SKM-1 treated with dmso at 0.1 percent for 144 hours (cell line): ENCODE results near the gene TEX38.
"Not testable (repeated sequence)": the region's sequence is repeated elsewhere in the genome, so short reads cannot be mapped to it uniquely, and the experiment has no call there.

ENCODE experiments used
- DNase-seq: peaks from one replicate; lab custom pipeline; 2025; ENCODE audit not compliant: unreplicated experiment; lab: John Stamatoyannopoulos, UW

TEX38 gene

DNA sequence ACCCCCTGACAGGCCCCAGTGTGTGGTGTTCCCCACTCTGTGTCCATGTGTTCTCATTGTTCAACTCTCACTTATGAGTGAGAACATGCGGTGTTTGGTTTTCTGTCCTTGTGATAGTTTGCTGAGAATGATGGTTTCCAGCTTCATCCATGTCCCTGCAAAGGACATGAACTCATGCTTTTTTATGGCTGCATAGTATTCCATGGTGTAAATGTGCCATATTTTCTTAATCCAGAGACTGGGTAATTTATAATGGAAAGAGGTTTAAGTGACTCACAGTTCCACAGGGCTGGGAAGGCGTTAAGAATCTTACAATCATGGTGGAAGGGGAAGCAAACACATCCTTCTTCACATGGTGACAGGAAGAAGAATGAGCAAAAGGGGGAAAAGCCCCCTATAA is 17.0 kb upstream of the TEX38 start:
- DNase-seq, result not testable (repeated sequence)

DNA sequence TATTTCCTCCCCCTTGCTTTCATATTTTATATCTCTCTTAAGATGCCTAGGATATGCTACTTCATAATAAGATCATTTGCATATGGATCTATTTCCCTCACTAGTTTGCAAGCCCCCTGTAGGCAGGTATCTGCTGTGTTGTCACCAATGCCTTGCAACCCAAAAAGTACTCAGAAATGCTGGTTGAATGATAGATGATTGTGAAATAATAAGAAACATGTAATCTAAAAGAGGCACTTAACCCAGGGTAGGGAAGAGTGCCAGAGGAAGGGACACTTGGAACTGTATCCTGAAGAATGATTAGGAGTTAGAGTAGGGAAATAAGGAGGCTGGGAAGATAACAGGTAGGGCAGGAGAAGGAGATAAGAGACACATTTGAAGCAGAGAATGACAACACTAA is 15.8 kb upstream of the TEX38 start:
- DNase-seq, result no peak

DNA sequence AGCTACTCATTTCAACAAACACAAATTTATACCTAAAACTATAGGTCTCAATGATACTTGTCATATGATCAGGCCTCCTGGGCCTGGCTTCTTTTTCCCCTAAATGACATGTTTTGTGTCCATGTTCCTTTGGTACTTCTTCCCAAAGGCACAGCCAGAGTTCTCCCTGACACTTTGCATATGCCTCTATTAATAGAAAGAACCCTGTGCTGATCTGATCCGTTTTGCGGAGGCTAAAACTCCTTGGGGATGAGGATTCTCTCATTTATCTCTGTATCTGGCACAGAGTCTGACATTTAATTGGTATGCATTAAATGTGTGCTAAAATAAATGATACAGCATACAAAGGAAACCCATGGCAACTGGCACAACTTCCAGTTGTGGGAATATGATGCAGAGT is 15.0 kb upstream of the TEX38 start:
- no peak for DNase-seq

DNA sequence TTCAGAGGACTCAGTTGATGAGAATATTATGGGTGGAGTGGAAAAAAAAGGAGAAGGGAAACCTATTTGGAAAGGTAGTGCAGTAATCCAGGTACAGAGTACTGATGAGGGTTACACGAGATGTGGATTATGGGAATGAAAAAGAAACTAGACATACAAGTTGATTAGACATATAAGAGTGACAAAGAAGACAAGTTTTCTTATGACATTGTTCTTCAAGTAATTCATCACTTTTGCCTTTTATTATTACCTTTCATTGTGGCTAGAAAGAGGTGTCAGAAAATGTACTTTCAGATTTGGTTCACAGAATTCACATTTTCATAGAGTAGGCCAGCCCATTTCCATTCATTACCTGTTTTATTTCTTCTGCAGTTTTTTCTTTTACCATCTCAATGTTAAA is 13.9 kb upstream of the TEX38 start:
- no peak for DNase-seq

DNA sequence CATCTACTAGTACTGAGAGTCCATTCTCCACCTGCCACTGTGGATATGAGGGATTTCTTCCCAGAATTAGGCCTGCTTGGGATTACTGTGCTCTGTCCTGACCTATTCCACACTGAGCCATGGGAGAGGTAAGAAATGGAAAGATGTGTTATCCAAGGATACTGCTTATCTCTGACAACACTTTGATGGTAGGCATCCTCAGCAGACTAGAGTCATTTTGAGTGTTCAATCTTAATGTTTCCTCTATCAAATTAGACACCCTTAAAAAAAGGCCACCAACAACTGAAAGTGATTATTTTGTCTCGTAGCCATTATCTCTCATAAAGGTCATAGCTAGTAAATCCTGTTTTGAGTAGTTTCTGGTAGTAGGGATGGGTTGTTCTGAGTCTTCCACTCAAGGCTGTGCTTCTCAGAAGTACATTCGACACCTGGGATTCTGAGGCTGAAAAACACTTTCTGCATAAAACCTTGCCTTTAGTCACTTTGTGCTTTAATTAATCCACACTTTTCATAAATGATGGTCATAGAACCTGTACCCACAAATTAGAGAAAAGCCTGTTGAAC is 12.3 kb upstream of the TEX38 start:
- DNase-seq, result no peak

DNA sequence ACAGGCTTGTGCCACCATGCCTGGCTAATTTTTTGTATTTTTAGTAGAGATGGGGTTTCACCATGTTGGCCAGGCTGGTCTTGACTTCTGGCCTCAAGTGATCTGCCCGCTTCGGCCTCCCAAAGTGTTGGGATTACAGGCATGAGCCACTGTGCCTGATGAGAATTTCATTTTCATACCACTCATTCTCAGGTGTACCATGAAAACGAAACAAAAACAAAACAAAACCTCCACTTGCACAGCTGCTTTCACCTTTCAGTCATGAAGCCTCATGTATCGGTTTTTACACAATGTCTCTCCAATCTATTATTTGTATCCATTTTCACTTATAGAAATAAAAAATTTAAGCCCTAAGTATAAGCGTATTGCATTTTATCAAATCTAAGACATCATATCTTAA is 11.5 kb upstream of the TEX38 start:
- DNase-seq, result not testable (repeated sequence)

DNA sequence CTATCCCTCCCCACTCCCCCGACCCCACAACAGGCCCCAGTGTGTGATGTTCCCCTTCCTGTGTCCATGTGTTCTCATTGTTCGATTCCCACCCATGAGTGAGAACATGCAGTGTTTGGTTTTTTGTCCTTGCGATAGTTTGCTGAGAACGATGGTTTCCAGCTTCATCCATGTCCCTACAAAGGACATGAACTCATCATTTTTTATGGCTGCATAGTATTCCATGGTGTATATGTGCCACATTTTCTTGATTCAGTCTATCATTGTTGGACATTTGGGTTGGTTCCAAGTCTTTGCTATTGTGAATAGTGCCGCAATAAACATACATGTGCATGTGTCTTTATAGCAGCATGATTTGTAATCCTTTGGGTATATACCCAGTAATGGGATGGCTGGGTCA is 8.7 kb upstream of the TEX38 start:
- not testable (repeated sequence) for DNase-seq

DNA sequence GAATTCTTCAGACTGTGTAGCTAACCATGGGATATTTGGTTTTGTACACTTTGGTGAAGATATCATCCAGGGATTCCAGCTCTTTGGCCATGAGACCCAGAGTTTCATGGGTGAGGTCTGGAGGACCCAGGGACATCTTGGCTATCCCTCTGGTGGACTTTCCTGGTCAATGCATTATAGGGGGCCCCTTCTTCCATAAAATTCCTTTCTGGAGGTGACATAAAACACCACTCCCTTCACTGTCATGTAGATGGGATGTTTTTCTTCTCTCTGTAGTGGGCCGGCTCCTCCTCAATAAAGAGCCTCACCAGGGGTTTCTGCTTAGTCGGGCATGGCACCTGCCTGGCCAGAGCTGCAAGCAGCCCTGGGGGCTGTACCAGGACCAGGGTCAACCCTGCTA is 5.7 kb upstream of the TEX38 start:
- no peak for DNase-seq

DNA sequence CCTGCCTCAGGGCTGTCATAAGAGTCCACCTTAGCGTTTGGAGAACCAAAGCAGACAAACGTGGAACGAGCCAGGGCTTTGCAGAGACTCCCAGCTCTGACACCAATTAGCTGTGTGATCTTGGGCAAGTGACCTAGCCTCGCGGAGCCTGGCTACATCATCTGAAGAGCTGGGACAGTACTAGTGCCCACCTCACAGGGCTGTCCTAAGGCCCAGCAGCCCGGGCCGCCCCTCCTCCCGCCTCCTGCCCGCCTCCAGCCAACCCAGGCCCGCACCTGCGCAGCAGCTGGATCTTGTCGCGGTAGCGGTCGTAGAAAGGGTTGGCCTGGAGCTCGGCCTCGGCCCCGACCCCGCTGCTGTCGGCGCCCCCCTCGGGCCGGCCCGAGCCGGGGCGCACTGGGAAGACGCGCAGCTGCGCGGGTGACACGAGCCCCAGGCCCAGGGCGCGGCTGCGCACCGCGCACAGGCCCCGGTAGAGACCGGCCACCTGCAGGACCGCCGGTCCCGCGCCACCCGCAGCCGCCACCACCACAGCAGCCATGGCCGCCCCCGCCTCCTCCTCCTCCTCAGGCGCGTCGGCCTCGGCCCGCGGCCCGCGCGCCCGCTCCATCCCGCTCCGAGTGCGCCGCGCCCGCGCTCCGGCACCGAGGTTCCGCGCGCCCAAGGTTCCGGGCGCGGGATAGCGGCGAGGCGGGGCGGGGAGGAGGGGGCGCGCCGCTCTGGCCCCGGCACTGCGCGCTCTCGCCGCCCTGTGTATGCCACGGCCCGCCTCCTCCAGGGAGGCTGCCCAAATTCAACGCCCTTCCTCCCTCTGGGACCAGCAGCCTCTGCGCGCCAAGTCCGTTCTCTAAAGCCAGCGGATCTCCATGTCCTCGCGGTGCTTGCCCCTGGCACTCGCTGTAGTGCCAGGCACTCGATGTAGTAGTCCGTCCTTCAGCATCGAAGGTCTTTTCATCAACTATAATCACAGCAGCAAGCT is 3.6 kb upstream of the TEX38 start, which contains the start of gene ATPAF1:
ATPAF1 (minus strand) TSS at position 583 of the 979 bp plus-strand sequence; CDS start at position 541, 42 bp downstream.
- peak; percentile 44 for DNase-seq

DNA sequence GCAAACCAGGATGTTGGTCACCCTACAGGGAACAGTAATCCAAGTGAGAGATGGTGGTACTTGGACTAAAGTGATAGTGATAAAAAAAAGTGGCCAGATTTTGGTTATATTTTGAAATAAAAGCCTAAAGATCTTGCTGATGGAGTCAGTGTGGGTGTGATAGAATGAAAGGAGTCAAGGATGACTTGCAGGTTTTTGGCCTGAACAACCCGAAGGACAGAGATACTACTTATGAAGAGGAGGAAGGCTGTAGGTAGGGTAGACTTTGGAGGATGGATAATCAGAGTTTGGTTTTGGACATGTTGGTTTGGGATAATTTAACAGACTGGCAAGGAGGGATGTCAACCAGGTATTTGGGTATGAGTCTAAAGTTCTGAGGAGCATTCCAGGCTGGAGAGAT is 1.5 kb upstream of the TEX38 start:
- no peak for DNase-seq

DNA sequence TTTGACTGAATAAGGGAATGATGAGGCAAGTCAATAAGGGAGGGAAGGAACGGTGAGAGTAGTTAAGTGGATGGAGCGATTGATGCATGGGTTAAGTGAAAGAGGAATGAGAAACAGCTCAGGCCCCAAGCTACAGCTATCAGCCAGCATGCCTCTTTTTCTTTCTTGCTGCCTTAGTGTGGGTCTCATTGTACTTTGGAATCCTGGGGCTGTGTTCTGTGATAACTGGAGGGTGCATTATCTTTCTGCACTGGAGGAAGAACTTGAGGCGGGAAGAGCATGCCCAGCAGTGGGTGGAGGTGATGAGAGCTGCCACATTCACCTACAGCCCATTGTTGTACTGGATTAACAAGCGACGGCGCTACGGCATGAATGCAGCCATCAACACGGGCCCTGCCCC is 1.0 kb downstream of the TEX38 start:
- DNase-seq, result no peak

DNA sequence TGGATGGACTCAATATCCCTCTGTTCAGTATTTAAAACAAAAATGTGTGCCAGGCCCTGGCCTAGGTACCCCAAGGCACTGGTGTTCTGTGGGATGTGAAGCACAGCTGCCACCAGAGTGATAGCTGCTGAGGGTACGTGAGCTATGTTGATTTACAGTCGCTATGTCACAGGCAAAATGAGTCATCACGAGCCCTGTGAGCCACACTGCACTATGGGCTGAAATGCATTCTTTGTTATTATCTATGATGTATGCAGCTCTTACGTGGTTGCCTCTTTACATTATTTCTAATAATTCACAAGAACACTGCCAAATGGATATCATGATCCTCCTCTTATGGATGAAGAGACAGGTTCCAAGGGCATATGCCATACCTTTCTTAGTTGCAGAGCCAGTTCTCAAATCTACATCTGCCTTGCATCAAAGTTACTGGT is 2.1 kb downstream of the TEX38 start:
- no peak for DNase-seq

DNA sequence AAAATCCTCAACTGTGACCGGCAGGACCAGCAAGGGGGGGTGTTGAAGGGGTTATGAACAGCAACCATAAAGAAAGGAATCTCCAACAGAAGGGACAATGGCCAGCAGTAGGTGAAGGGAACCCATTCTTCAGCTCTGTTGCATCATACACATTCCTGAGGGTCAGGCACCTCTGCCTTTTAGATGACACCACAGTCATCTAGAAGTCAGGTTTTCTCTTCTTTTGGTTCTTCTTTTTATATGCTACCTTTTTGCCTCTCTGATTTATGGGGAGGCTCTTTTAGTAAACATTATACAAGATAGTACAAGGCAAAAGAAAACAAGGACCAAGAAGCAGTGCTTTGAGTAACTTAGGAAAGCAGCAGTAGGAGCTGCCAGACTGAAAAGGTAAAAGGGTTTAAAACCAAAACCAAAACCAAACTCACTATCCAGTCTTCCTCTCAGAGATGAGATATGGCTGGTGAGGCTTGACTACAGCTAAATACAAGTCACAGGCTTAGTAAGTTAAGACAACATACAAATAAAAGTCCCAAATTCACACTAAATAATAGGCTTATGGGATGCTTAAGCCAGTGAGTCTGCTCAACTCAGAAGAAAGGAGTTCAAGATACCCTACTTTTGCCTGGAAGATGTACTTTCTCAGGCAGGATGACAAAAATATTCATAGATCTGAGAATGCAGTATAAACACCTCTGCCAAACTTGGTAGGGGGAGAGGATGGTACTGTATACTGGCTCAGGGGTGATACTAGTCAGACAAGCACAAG is 4.1 kb downstream of the TEX38 start:
- DNase-seq, result no peak

DNA sequence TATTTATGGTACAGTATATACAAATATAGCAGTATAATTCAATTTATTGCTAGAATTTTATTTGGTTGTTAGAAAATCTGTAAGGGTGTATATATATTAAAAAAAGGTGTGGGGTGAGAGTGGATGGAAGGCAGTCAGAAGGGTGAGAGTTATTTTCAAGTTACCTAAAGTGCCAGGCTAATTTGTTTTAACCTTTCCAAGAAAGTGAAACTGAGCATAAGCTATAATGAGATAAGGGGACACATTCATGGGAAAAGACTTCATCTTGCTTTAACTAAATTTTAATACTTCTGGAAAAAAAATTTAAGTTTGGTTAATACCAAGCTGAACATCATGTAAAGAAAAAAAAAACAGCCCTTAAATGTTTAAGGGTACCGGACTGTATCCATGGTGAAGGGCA is 4.9 kb downstream of the TEX38 start:
- DNase-seq, result no peak

DNA sequence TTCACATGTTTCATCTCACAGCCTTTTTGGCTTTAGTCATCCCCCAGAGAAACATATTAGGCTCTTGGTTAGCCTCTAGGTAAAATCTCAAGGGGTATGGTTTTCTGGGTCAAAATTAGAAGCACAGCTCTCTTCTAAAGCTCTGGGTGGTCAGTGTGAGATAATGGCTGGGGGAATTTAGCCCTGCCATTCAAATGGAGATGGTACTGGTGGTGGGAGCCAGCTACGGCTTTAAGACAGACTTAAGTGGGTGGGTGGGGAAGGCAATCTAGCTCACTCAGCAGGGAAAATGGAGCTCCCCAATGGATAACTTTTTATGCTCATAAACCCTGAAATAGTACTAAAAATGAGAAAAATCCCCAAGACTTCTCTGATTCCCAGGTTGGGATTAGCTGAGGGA is 5.7 kb downstream of the TEX38 start:
- DNase-seq, result no peak

DNA sequence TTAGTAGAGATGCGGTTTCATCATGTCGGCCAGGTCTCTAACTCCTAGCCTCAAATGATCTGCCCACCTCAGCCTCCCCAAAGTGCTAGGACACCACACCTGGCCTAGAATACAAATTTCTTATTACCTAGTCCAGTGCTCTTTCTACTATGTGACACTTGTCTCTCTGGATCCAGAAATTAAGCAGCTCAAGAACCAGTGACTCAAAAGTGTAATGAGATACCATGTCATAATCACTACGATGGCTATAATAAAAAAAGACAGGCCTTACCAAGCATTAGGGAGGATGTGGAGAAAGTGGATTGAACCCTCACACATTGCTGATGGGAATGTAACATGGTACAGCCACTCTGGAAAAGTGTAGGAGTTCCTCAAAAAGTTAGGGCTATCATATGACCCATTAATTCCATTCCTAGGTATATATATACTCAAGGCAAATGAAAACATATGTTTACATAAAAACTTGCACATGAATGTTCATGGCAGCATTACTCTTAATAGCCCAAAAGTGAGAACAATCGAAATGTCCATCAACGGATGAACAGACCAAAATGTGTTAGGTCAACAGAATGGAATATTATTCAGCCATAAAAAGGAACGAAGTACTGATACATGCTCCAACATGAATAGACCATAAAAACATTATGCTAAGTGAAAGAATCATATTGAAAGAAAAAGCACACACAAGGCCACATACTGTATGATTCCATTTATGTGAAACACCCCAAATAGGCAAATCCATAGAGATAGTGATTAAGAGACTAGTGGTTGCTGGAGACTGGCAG is 8.3 kb downstream of the TEX38 start:
- DNase-seq, result no peak

DNA sequence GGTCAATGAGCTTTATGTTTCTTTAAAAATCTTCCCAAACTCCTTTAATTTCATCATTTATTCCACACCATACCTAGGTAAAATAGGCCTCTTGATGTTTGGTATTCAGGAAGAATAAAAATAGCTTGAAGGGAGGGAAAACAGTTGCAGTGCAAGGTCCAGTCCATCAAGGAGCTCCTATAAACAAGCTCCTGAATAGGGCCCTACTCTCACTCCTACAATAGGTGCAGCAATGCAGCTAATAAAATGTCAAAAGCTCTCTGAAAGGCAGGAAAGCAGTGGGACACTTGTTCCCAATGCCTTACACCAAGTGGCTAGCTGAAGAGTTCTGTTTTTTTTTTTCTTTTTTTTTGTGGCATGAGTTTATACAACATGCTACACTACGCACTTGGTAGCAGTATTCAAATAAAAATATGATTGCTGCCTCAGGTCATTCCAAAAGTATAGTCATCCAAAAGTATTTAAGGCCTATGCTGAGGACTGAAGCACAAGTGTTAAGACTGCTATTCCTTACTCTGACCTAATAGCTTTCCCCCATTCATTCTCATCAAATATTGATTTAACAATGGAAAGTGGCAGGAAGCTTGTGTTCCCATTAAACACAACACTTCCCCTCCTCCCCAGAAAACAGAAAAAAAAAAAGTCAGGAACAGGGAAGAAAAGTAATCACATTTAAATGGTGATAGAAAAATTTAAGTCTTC is 9.8 kb downstream of the TEX38 start:
- DNase-seq, result no peak

DNA sequence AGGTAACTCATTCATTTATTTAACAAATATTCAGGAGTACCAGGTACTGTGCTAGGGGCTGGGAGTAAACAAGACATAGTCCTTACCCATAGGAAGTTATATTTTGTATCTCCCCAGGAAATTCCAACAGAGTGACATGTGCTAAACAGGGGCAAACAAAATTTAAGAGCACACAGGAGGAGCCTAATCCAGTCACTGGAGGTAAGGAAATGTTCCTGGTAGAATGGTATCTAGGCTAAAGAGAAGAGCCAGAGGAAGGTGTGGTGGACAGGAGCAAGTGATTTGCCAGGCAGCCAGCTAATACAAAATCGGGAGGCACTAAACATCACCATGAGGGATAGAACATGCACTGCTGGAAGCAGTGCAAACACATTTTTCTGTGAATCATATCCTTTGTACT is 10.4 kb downstream of the TEX38 start:
- DNase-seq, result no peak

DNA sequence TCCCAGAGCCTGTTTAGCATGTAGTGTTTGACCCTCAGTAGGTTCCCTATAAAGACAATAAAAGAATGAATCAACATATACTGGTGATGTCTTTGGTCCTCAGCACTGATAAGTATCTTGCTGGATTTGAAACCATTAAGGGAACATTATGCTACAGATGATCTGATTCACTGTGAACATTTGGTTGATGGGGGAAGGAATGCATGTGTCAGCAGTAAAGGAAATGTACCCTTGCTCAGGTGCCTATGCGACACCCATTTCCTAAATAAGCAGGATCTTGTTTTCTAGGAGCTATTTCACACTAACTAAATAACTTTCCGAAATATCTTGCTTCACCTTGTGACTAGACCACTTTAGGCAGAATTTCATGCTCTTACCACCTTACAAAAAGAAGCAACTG is 13.0 kb downstream of the TEX38 start:
- DNase-seq, result no peak

DNA sequence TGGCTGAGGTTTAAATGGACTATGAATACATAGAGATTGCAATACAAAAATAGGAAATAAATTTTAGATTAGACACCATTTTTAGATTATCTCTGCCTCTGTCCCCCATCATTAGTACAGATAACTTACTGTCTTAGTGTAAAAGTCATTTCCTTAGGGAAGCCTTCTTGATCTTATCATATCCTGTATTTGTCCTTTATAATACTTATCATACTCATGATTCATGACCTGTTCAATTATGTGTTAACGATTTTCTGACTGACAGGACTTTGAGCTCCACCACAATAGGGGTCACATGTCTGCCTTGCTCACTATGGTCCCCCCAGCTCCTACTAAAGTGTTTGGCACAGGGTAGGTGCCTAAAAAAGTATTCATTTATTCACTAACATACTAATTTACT is 14.6 kb downstream of the TEX38 start:
- no peak for DNase-seq
